AG08396 (cell line): ENCODE data around the gene COA3.

Source experiments
- DNase-seq: peaks from one replicate; pipeline ENCODE4 v3.0.0; 2012; ENCODE audit warnings: low spot score, mixed read lengths

COA3 gene

DNA sequence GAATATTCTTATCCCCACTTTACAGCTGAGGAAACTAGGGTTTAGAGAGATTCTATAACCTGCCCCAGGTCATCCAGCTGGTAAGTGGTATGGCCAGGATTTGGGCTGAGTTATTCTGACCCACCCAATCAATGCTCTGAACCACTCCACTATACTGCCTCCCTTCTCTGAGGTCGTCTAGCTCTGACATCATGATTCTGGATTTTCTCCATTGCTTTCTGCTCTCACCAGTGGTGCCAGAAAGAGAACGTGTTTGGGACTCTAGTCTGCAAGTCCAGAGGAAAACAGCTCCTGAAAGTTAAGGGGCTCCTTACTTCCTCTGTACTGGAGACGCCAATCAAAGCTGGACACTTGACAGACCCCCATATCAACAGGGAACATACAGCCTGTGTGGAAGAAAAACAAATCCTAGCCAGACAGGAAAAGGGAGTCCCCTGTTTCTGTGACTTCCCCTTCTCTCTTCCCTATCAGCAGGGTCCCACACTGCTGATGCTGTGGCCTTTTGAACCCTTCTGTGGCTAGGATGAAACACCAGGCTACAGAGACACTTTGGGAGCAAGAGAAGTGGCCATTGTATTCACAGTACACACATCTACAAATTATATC lies 47.7 kb downstream of the COA3 start:
- DNase-seq = no peak

GRCh38 chr17:42748908-42749798 lies 49.4 kb downstream of the COA3 start:
- no peak for DNase-seq

GRCh38 chr17:42748202-42748907 lies 50.1 kb downstream of the COA3 start:
- no peak for DNase-seq
